ENCODE results near the gene TRHDE.

Gene TRHDE

DNA sequence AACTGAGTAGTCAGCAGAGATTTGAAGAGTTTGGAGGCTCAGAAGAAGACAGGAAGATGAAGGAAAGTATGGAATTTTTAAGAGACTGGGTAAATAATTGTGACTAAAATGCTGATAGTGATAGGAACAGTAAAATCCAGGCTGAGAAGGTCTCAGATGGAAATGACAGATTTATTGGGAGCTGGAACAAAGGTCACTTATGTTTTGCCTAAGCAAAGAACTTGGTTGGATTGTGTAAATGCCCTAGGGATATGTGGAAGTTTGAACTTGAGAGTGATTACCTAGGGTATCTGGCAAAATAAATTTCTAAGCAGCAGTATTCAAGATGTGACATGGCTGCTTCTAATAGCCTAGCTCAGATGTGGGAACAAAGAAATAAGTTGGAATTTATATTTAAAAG, 180.9 kb downstream of the TRHDE start:
- Histone ChIP-seq H3K27me3 (ENCODE audit: insufficient read depth, poor library complexity, severe bottlenecking) (no peaks in the 10 kb centered on the region), H3K27ac (replicated peaks) (no peak overlapping the region), H3K4me3 (replicated peaks; ENCODE audit: insufficient read depth, low read length) (no peak overlapping the region)
- TF ChIP-seq, protein P1, sequence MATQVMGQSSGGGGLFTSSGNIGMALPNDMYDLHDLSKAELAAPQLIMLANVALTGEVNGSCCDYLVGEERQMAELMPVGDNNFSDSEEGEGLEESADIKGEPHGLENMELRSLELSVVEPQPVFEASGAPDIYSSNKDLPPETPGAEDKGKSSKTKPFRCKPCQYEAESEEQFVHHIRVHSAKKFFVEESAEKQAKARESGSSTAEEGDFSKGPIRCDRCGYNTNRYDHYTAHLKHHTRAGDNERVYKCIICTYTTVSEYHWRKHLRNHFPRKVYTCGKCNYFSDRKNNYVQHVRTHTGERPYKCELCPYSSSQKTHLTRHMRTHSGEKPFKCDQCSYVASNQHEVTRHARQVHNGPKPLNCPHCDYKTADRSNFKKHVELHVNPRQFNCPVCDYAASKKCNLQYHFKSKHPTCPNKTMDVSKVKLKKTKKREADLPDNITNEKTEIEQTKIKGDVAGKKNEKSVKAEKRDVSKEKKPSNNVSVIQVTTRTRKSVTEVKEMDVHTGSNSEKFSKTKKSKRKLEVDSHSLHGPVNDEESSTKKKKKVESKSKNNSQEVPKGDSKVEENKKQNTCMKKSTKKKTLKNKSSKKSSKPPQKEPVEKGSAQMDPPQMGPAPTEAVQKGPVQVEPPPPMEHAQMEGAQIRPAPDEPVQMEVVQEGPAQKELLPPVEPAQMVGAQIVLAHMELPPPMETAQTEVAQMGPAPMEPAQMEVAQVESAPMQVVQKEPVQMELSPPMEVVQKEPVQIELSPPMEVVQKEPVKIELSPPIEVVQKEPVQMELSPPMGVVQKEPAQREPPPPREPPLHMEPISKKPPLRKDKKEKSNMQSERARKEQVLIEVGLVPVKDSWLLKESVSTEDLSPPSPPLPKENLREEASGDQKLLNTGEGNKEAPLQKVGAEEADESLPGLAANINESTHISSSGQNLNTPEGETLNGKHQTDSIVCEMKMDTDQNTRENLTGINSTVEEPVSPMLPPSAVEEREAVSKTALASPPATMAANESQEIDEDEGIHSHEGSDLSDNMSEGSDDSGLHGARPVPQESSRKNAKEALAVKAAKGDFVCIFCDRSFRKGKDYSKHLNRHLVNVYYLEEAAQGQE (IDR thresholded peaks at IDR 0.05; ENCODE audit: insufficient replicate concordance, low read depth), result no peak
- TF ChIP-seq SPI1 (IDR thresholded peaks at IDR 0.05; ENCODE audit: borderline replicate concordance, low read depth) (no peak), CTCF (IDR thresholded peaks at IDR 0.05; ENCODE audit: insufficient read depth, low read length) (no peak), GABPA (IDR thresholded peaks at IDR 0.05; ENCODE audit: low read depth) (no peak), POLR2AphosphoS5 (IDR thresholded peaks at IDR 0.05; ENCODE audit: low read depth) (no peak)
- DNase-seq (ENCODE audit: low read depth in 1 of 2, low spot score in 1 of 2), result no peak

DNA sequence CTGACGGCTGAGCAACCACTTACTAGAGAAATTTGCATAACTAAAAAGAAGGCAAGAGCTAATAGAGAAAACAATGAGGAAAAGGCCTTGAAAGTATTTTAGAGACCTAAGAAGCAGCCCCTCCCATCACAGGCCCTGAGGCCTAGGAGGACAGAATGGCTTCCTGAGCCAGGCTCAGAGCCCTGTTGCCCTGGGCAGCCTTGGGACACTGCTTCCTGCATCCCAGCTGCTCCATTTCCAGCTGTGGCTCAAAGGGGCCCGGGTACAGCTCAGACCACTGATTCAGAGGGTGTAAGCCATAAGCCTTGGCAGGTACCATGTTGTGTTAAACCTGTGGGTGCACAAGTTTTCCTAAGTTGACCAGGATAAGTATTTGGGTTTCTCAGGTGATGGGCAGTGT, 181.4 kb downstream of the TRHDE start:
- no peak overlapping the region for H3K4me3 ChIP-seq (replicated peaks; ENCODE audit: insufficient read depth, low read length)
- no peak for TF ChIP-seq SPI1 (IDR thresholded peaks at IDR 0.05; ENCODE audit: borderline replicate concordance, low read depth)
- no peak for TF ChIP-seq POLR2AphosphoS5 (IDR thresholded peaks at IDR 0.05; ENCODE audit: low read depth)
- TF ChIP-seq, protein P1 (IDR thresholded peaks at IDR 0.05; ENCODE audit: insufficient replicate concordance, low read depth), result no peak
- no peak overlapping the region for H3K27ac ChIP-seq (replicated peaks)
- DNase-seq (ENCODE audit: low read depth in 1 of 2, low spot score in 1 of 2), result no peak
- no peaks in the 10 kb centered on the region for H3K27me3 ChIP-seq (ENCODE audit: insufficient read depth, poor library complexity, severe bottlenecking)

DNA sequence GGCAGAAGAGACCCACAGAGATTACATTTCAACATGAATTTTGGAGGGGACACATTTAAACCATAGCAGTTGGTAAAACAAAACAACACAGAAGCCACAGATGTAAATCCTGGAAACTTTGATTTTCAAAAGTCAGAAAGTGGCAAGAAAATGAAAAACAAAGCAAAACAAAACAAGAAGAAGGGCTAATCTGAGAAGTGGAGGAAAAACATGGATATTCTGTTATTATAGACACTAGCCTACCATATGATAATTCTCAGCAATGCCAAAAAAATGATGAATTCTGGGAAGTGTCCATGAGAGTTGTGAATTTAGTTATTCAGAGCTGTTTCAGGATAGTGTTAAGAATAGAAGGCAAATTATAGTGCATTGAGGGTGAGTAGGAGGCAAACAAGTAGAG, 192.3 kb downstream of the TRHDE start:
- H3K4me3 ChIP-seq (replicated peaks; ENCODE audit: insufficient read depth, low read length), result no peak overlapping the region
- no peaks in the 10 kb centered on the region for H3K27me3 ChIP-seq (ENCODE audit: insufficient read depth, poor library complexity, severe bottlenecking)
- H3K27ac ChIP-seq (replicated peaks), result no peak overlapping the region
- TF ChIP-seq POLR2AphosphoS5 (IDR thresholded peaks at IDR 0.05; ENCODE audit: low read depth) (no peak), GABPA (IDR thresholded peaks at IDR 0.05; ENCODE audit: low read depth) (no peak)
- TF ChIP-seq, protein P1 (IDR thresholded peaks at IDR 0.05; ENCODE audit: insufficient replicate concordance, low read depth), result no peak
- no peak for DNase-seq (ENCODE audit: low read depth in 1 of 2, low spot score in 1 of 2)

DNA sequence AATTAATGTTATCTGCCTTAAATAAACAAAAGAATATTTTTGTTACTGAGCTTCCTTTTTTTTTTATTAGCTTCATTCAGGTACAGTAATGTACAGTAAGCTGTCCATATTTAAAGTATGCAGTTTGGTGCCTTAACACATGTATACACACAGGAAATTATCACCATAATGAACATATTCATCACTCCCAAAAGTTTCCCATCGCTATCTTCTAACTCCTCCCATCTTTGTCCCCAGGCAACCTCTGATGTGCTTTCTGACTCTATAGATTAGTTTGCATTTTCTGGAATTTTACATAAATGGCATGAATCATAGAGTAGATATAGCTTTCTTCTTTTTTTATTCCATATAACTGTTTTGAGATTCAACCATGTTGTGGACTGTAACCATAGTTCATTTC, 193.0 kb downstream of the TRHDE start:
- Histone ChIP-seq H3K27ac (replicated peaks) (no peak overlapping the region), H3K4me3 (replicated peaks; ENCODE audit: insufficient read depth, low read length) (no peak overlapping the region), H3K27me3 (ENCODE audit: insufficient read depth, poor library complexity, severe bottlenecking) (no peaks in the 10 kb centered on the region)
- TF ChIP-seq GABPA (IDR thresholded peaks at IDR 0.05; ENCODE audit: low read depth) (no peak), POLR2AphosphoS5 (IDR thresholded peaks at IDR 0.05; ENCODE audit: low read depth) (no peak), SPI1 (IDR thresholded peaks at IDR 0.05; ENCODE audit: borderline replicate concordance, low read depth) (no peak), CTCF (IDR thresholded peaks at IDR 0.05; ENCODE audit: insufficient read depth, low read length) (no peak)
- TF ChIP-seq, protein P1 (IDR thresholded peaks at IDR 0.05; ENCODE audit: insufficient replicate concordance, low read depth), result no peak
- DNase-seq (ENCODE audit: low read depth in 1 of 2, low spot score in 1 of 2), result no peak

Data from HL-60 (cell line).